Liver (tissue), 9 donors: Measurements from ENCODE around the gene MED28. TPM values are rescaled to one million over a fixed set of nuclear protein-coding genes. Genes with fewer than 3 reads are reported as not detected.

Experiments
- DNase-seq: peaks from one replicate; pipeline ENCODE4 v3.0.0-alpha.2; 2017; ENCODE audit warnings: low spot score
- H3K27ac ChIP-seq, 2 donors: one replicate each; pipeline ENCODE4 v1.7.0; 2013; ENCODE audit warnings: inconsistent platforms in 2 of 2, low read length in 2 of 2, control low read depth in 1 of 2, low read depth in 1 of 2, mild to moderate bottlenecking in 1 of 2
- H3K27me3 ChIP-seq, 4 donors: one replicate each; pipeline versions ENCODE4 v1.6.1 to v1.7.0; 2013; ENCODE audit warnings: low read length in 3 of 4, inconsistent platforms in 1 of 4, mild to moderate bottlenecking in 1 of 4, moderate library complexity in 1 of 4; ENCODE audit not compliant: control insufficient read depth in 4 of 4, insufficient read depth in 4 of 4
- H3K36me3 ChIP-seq, 4 donors: one replicate each; pipeline versions ENCODE4 v1.6.1 to v1.7.0; 2013; ENCODE audit warnings: low read length in 3 of 4, mild to moderate bottlenecking in 3 of 4, low read depth in 1 of 4, moderate library complexity in 1 of 4; ENCODE audit not compliant: control insufficient read depth in 4 of 4, insufficient read depth in 3 of 4
- H3K4me1 ChIP-seq, 4 donors: one replicate each; pipeline versions ENCODE4 v1.6.1 to v1.7.0; 2013; ENCODE audit warnings: low read length in 3 of 4, mild to moderate bottlenecking in 3 of 4, moderate library complexity in 1 of 4; ENCODE audit not compliant: control insufficient read depth in 4 of 4, insufficient read depth in 4 of 4
- H3K4me3 ChIP-seq, 3 donors: one replicate each; pipeline versions ENCODE4 v1.6.1 to v1.7.0; 2013; ENCODE audit warnings: low read length in 3 of 3, control low read depth in 1 of 3, low read depth in 1 of 3, mild to moderate bottlenecking in 1 of 3
- H3K9ac ChIP-seq, 2 donors: one replicate each; pipeline ENCODE4 v1.7.0; 2013; ENCODE audit warnings: low read length in 2 of 2, mild to moderate bottlenecking in 2 of 2, moderate library complexity in 2 of 2, control low read depth in 1 of 2, low read depth in 1 of 2
- H3K9me3 ChIP-seq, 4 donors: one replicate each; pipeline versions ENCODE4 v1.6.1 to v1.7.0; 2013; ENCODE audit warnings: low read length in 3 of 4; ENCODE audit not compliant: control insufficient read depth in 4 of 4
- EGR1 ChIP-seq, 2 donors: IDR thresholded peaks; 2 replicates each; pipeline ENCODE4 v1.6.1; 2016 to 2018; ENCODE audit warnings: antibody characterized with exemption in 2 of 2, low read depth in 2 of 2
- FOXA1 ChIP-seq: IDR thresholded peaks from 2 replicates; pipeline ENCODE4 v1.6.1; 2016; ENCODE audit warnings: antibody characterized with exemption
- FOXA2 ChIP-seq: IDR thresholded peaks from 2 replicates; pipeline ENCODE4 v1.6.1; 2016; ENCODE audit warnings: antibody characterized with exemption
- HNF4A ChIP-seq, 2 donors: conservative IDR thresholded peaks; 2 replicates each; pipeline ENCODE4 v1.6.1; 2016; ENCODE audit warnings: antibody characterized with exemption in 2 of 2, mild to moderate bottlenecking in 2 of 2
- HNF4G ChIP-seq: IDR thresholded peaks from 2 replicates; pipeline ENCODE4 v1.6.1; 2016; ENCODE audit warnings: antibody characterized with exemption
- JUND ChIP-seq, 2 donors: IDR thresholded peaks; 2 replicates each; pipeline ENCODE4 v1.6.1; 2016; ENCODE audit warnings: antibody characterized with exemption in 2 of 2
- NR2F2 ChIP-seq: IDR thresholded peaks from 2 replicates; pipeline ENCODE4 v1.6.1; 2016; ENCODE audit warnings: antibody characterized with exemption
- RAD21 ChIP-seq, 2 donors: IDR thresholded peaks; 2 replicates each; pipeline ENCODE4 v1.6.1; 2016; ENCODE audit warnings: antibody characterized with exemption in 2 of 2, mild to moderate bottlenecking in 2 of 2
- SP1 ChIP-seq: IDR thresholded peaks from 2 replicates; pipeline ENCODE4 v1.6.1; 2018; ENCODE audit warnings: antibody characterized with exemption, mild to moderate bottlenecking
- TAF1 ChIP-seq: conservative IDR thresholded peaks from 2 replicates; pipeline ENCODE4 v1.6.1; 2016; ENCODE audit warnings: antibody characterized with exemption, mild to moderate bottlenecking
- YY1 ChIP-seq: IDR thresholded peaks from 2 replicates; pipeline ENCODE4 v1.6.1; 2016; ENCODE audit warnings: antibody characterized with exemption, mild to moderate bottlenecking
- WGBS: extraction: QIAGEN DNeasy Blood & Tissue Kit; methylation state at CpG from one replicate; pipeline ENCODE4 v1.1.7; 2013; 5-methylcytosine and 5-hydroxymethylcytosine counted together
- polyA plus RNA-seq, 2 donors: library from polyadenylated mRNA; stranded (reverse) in 1 of 2; unstranded in 1 of 2; fragments of 200-250 nt in 1 of 2; fragments of >200 nt in 1 of 2; fragmentation: Nextera tagmentation in 1 of 2; extraction: Ambion mirVana in 1 of 2; gene quantifications; one replicate each; pipeline versions ENCODE4 v1.2.1 to v1.2.3, GENCODE V29; 2013 to 2015
- total RNA-seq, 2 donors: library from RNA; depleted of rRNA; stranded (reverse); fragments of >200 nt; gene quantifications; one replicate each; pipeline ENCODE4 v1.2.3, GENCODE V29; 2014
- TF ChIP-seq, protein P1 (sequence below): IDR thresholded peaks from 2 replicates; pipeline ENCODE4 v1.6.1; 2016; ENCODE audit warnings: antibody characterized with exemption
- TF ChIP-seq, protein P2 (sequence below): IDR thresholded peaks from 2 replicates; pipeline ENCODE4 v1.6.1; 2016; ENCODE audit warnings: antibody characterized with exemption
- TF ChIP-seq, protein P3 (sequence below): IDR thresholded peaks from 2 replicates; pipeline ENCODE4 v1.6.1; 2016; ENCODE audit warnings: antibody characterized with exemption
- TF ChIP-seq, protein P4 (sequence below): fragments of 150-350 bp; IDR thresholded peaks from 2 replicates; pipeline ENCODE4 v1.5.1; 2017; ENCODE audit warnings: improper control_type of control experiment, low read depth, low read length; ENCODE audit not compliant: missing input control
- TF ChIP-seq, protein P5 (sequence below): IDR thresholded peaks from 2 replicates; pipeline ENCODE4 v1.6.1; 2016; ENCODE audit warnings: antibody characterized with exemption, mild to moderate bottlenecking
- donor health status: healthy.
- donor health status: healthy.
- donor health status: healthy.
- donor health status: healthy.
- donor health status: healthy.

The MED28 gene
- total and polyA plus RNA-seq, 4 donors: 6.3 to 26.8 (median 9.1) TPM

DNA sequence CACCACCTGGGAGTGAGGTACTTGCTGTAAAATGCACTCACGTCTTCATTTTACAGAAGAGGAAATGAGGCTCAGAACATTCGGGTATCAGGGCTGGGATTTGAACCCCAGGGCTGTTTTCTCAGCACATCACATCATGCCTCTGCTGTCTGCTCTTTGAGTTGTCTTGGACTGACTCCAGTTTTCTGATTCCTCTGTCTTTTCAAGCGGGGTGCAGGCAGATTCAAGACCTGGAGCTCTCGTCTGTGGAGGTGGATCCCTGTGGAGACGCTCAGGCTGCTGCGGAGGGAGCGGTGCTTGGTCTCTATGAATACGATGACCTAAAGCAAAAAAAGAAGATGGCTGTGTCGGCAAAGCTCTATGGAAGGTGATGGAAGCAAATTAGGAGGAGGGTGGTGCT lies 31.2 kb upstream of the MED28 start:
- no peak overlapping the region for H3K4me3 ChIP-seq
- H3K36me3 ChIP-seq: peaks cover 6 to 68% (median 54%) of the 10 kb centered on the region in 4 donors
- WGBS: 91% methylated on average over 9 of the region's 9 CpGs
- DNase-seq: no peak
- H3K27me3 ChIP-seq: no peaks in the 10 kb centered on the region
- H3K9ac ChIP-seq: no peak overlapping the region
- H3K9me3 ChIP-seq: no peaks in the 10 kb centered on the region
- no peak for TF ChIP-seq FOXA2
- TF ChIP-seq SP1: no peak
- no peak for TF ChIP-seq TAF1
- peaks cover 2 to 41% (median 30%) of the 10 kb centered on the region in 4 donors for H3K4me1 ChIP-seq
- H3K27ac ChIP-seq: no peak overlapping the region

DNA sequence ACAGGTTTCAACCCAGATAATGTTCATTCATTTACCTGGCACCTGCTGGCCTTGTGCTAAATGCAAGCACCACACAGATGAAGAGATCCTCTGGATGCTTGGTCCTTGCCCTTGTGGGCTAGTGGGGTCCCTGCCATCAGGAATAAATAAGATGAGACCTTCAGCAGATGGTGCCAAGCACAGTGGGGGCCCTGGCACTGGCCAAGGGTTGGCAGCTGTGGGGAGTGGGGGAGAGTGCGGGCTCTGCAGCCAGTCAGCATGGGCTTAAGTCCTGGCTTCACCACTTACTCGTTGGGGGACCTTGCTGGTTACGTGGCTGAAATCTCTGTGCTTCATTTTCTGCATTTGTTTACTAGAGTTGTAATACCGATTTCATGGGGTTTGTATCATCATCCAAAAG lies 30.5 kb upstream of the MED28 start:
- peaks cover 7 to 73% (median 60%) of the 10 kb centered on the region in 4 donors for H3K36me3 ChIP-seq
- no peaks in the 10 kb centered on the region for H3K27me3 ChIP-seq
- peaks cover 2 to 35% (median 25%) of the 10 kb centered on the region in 4 donors for H3K4me1 ChIP-seq
- H3K9ac ChIP-seq: no peak overlapping the region
- no peak for TF ChIP-seq FOXA1
- TF ChIP-seq, protein P1, sequence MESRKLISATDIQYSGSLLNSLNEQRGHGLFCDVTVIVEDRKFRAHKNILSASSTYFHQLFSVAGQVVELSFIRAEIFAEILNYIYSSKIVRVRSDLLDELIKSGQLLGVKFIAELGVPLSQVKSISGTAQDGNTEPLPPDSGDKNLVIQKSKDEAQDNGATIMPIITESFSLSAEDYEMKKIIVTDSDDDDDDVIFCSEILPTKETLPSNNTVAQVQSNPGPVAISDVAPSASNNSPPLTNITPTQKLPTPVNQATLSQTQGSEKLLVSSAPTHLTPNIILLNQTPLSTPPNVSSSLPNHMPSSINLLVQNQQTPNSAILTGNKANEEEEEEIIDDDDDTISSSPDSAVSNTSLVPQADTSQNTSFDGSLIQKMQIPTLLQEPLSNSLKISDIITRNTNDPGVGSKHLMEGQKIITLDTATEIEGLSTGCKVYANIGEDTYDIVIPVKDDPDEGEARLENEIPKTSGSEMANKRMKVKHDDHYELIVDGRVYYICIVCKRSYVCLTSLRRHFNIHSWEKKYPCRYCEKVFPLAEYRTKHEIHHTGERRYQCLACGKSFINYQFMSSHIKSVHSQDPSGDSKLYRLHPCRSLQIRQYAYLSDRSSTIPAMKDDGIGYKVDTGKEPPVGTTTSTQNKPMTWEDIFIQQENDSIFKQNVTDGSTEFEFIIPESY: no peak
- no peak for TF ChIP-seq YY1
- TF ChIP-seq RAD21 (IDR thresholded peaks at IDR 0.05): no peak
- TF ChIP-seq, protein P2, sequence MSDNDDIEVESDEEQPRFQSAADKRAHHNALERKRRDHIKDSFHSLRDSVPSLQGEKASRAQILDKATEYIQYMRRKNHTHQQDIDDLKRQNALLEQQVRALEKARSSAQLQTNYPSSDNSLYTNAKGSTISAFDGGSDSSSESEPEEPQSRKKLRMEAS: no peak
- TF ChIP-seq JUND (IDR thresholded peaks at IDR 0.05): no peak
- TF ChIP-seq, protein P3, sequence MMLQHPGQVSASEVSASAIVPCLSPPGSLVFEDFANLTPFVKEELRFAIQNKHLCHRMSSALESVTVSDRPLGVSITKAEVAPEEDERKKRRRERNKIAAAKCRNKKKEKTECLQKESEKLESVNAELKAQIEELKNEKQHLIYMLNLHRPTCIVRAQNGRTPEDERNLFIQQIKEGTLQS: no peak
- TF ChIP-seq HNF4A (conservative IDR thresholded peaks at IDR 0.05): no peak
- TF ChIP-seq, protein P4, sequence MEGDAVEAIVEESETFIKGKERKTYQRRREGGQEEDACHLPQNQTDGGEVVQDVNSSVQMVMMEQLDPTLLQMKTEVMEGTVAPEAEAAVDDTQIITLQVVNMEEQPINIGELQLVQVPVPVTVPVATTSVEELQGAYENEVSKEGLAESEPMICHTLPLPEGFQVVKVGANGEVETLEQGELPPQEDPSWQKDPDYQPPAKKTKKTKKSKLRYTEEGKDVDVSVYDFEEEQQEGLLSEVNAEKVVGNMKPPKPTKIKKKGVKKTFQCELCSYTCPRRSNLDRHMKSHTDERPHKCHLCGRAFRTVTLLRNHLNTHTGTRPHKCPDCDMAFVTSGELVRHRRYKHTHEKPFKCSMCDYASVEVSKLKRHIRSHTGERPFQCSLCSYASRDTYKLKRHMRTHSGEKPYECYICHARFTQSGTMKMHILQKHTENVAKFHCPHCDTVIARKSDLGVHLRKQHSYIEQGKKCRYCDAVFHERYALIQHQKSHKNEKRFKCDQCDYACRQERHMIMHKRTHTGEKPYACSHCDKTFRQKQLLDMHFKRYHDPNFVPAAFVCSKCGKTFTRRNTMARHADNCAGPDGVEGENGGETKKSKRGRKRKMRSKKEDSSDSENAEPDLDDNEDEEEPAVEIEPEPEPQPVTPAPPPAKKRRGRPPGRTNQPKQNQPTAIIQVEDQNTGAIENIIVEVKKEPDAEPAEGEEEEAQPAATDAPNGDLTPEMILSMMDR: no peak
- TF ChIP-seq NR2F2: no peak
- TF ChIP-seq, protein P5, sequence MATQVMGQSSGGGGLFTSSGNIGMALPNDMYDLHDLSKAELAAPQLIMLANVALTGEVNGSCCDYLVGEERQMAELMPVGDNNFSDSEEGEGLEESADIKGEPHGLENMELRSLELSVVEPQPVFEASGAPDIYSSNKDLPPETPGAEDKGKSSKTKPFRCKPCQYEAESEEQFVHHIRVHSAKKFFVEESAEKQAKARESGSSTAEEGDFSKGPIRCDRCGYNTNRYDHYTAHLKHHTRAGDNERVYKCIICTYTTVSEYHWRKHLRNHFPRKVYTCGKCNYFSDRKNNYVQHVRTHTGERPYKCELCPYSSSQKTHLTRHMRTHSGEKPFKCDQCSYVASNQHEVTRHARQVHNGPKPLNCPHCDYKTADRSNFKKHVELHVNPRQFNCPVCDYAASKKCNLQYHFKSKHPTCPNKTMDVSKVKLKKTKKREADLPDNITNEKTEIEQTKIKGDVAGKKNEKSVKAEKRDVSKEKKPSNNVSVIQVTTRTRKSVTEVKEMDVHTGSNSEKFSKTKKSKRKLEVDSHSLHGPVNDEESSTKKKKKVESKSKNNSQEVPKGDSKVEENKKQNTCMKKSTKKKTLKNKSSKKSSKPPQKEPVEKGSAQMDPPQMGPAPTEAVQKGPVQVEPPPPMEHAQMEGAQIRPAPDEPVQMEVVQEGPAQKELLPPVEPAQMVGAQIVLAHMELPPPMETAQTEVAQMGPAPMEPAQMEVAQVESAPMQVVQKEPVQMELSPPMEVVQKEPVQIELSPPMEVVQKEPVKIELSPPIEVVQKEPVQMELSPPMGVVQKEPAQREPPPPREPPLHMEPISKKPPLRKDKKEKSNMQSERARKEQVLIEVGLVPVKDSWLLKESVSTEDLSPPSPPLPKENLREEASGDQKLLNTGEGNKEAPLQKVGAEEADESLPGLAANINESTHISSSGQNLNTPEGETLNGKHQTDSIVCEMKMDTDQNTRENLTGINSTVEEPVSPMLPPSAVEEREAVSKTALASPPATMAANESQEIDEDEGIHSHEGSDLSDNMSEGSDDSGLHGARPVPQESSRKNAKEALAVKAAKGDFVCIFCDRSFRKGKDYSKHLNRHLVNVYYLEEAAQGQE: no peak
- TF ChIP-seq HNF4G: no peak
- TF ChIP-seq FOXA2: no peak
- TF ChIP-seq EGR1 (IDR thresholded peaks at IDR 0.05; ENCODE audit: low read depth in 2 of 2): no peak
- no peak for TF ChIP-seq SP1
- H3K4me3 ChIP-seq: no peak overlapping the region
- no peak for DNase-seq
- no peaks in the 10 kb centered on the region for H3K9me3 ChIP-seq
- no peak overlapping the region for H3K27ac ChIP-seq
- WGBS: 95% methylated on average over 4 of the region's 4 CpGs
